NCI-H1694 treated with DMSO at 0.1 percent for 48 hours (cell line): ENCODE data around the gene TRIM64C.
"Not testable (repeated sequence)": the region's sequence is repeated elsewhere in the genome, so short reads cannot be mapped to it uniquely, and the experiment has no call there.

Source experiments
- DNase-seq: peaks from one replicate; lab custom pipeline; 2025; lab: John Stamatoyannopoulos, UW

The TRIM64C gene

GRCh38 chr11:49059012-49059411 lies at the start of gene TRIM64C:
TRIM64C (minus strand) TSS chr11:49059112; CDS start chr11:49059112, 0 bp downstream.
- not testable (repeated sequence) for DNase-seq

- not testable (repeated sequence) for DNase-seq
These were observed 43.4 kb upstream of the TRIM64C start for GRCh38 chr11:49102356-49102755.

- not testable (repeated sequence) for DNase-seq
These were observed 11.0 kb upstream of the TRIM64C start for GRCh38 chr11:49069897-49070296.

GRCh38 chr11:49049821-49050220 lies 9.1 kb downstream of the TRIM64C start:
- DNase-seq: not testable (repeated sequence)

GRCh38 chr11:49048229-49048628 lies 10.7 kb downstream of the TRIM64C start:
- DNase-seq: not testable (repeated sequence)

- DNase-seq: not testable (repeated sequence)
These were observed 30.4 kb downstream of the TRIM64C start, which contains the start of gene TRIM49B for GRCh38 chr11:49028523-49028922. TRIM49B (plus strand) TSS chr11:49028823; CDS start chr11:49031600, 2,777 bp downstream.
